Subcutaneous abdominal adipose tissue (tissue), 5 donors: Measurements from ENCODE around the gene GOLGA8O.
"Not testable (repeated sequence)": the region's sequence is repeated elsewhere in the genome, so short reads cannot be mapped to it uniquely, and the experiment has no call there.

Source experiments
- H3K27ac ChIP-seq: one replicate; pipeline ENCODE4 v1.7.0; 2013; ENCODE audit warnings: low read depth, mild to moderate bottlenecking, inconsistent platforms, low read length, moderate library complexity
- H3K27me3 ChIP-seq, 5 donors: one replicate each; pipeline ENCODE4 v1.7.0; 2013; ENCODE audit warnings: low read length in 5 of 5, inconsistent platforms in 1 of 5; ENCODE audit not compliant: control insufficient read depth in 5 of 5, insufficient read depth in 4 of 5
- H3K36me3 ChIP-seq, 5 donors: one replicate each; pipeline ENCODE4 v1.7.0; 2013; ENCODE audit warnings: low read length in 5 of 5; ENCODE audit not compliant: control insufficient read depth in 5 of 5, insufficient read depth in 5 of 5
- H3K4me1 ChIP-seq, 5 donors: one replicate each; pipeline ENCODE4 v1.7.0; 2013; ENCODE audit warnings: low read length in 5 of 5, mild to moderate bottlenecking in 3 of 5, moderate library complexity in 1 of 5; ENCODE audit not compliant: control insufficient read depth in 5 of 5, insufficient read depth in 5 of 5
- H3K4me3 ChIP-seq, 5 donors: one replicate each; pipeline ENCODE4 v1.7.0; 2013; ENCODE audit warnings: low read length in 5 of 5, low read depth in 1 of 5
- H3K9ac ChIP-seq, 5 donors: one replicate each; pipeline ENCODE4 v1.7.0; 2013; ENCODE audit warnings: low read length in 5 of 5, mild to moderate bottlenecking in 4 of 5, moderate library complexity in 3 of 5
- H3K9me3 ChIP-seq, 5 donors: one replicate each; pipeline ENCODE4 v1.7.0; 2013; ENCODE audit warnings: low read length in 5 of 5; ENCODE audit not compliant: control insufficient read depth in 5 of 5
- donor health status: healthy.
- donor health status: healthy.
- donor health status: healthy.
- donor health status: healthy.
- donor health status: healthy.

The GOLGA8O gene

DNA sequence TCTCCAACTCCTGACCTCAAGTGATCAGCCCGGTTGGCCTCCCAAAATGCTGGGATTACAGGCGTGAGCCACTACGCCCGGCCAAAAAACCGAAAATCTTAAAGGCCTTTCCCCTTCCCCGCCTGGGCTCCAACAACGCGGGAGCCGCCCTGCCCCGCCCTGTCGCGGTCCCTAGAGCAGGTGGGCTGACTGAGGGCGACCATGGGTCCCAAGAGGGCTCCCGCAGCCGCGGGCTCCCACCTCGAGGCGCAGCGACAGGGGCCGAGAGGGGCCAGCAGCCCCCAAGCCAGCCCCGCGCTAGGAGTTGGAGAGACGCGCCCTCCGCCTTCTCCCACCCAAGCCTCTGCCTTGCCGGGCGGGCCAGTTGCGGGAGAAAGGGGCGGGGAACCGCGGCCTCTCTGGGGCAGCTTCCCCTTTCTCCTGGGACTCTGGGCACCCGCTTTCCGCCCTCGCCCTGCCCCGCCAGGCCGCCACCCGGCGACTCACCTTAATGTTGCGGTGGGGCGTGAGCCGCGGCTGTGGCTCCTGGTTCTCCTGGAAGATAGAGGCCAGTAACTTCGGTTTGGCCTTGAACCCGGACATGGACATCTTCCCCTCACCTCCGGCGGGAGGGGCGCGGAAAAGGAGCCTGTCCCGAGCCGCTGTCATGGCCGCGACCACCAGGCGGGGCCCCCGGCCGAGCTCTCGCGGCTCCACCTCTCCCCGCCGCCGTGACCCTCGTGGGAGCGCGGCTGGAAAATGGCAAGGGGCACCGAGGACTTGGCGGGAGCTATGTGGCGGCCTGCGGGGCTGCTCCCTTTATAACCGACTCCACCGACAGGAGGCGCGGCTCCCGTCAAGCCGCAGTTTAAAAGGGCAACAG lies 21.1 kb downstream of the GOLGA8O start:
- H3K27ac ChIP-seq, H3K9ac ChIP-seq, H3K9me3 ChIP-seq, H3K4me1 ChIP-seq, H3K36me3 ChIP-seq, H3K27me3 ChIP-seq, H3K4me3 ChIP-seq: not testable (repeated sequence)

DNA sequence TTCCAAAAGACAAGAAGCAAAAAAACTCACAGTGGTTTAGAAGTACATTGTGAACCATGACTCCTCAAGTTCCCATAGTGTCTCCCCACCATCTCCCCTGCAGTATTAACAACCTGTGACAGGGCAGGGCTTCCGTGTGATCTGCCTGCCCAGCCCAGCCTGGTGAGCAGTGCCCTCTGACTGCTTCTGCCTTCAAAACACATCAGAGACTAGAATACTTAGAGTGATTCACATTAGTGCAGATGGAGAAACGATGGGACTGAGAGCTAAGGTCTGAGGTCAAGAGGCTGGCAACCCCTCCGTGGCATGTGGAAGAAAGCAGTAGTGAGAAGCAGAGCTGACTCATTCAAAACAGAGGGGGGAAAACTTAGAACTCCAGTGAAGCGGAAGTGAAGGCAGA lies 27.8 kb downstream of the GOLGA8O start:
- H3K36me3 ChIP-seq, H3K9me3 ChIP-seq, H3K27ac ChIP-seq, H3K4me1 ChIP-seq, H3K9ac ChIP-seq, H3K4me3 ChIP-seq, H3K27me3 ChIP-seq: not testable (repeated sequence)

DNA sequence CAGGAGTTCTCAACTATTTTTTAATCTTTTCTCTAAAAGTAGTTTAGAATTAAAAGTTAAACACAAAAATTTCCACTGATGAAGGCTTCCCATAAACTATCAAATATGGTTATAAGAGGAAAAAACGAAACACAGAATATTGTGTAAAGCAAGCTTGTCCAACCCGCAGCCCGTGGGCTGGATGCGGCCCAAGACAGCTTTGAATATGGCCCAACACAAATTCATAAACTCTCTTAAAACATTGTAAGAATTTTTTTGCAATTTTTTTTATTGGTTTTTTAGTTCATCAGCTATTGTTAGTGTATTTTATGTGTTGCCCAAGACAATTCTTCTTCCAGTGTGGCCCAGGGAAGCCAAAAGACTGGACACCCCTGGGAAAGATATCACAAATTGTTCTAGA lies 28.9 kb downstream of the GOLGA8O start:
- not testable (repeated sequence) for H3K27ac ChIP-seq

DNA sequence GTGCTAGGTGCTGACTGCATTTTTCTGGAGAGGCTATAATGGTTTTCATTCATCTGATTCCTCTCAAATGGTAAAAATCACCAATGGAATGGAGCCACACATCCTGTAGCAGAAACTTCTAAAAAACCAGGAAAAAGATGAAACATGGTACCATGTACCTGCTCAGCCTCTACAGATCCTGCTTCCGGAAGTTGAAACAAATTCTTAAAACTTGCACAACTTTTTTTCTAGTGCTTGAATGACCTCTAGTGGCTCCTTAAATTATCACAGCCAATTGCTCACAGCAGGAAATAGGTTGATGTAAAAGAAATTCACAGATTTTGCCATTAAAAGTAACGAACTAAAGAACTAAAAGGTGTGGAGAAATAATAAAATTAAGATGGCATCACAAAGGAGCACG lies 47.5 kb downstream of the GOLGA8O start:
- not testable (repeated sequence) for H3K27me3 ChIP-seq, H3K27ac ChIP-seq, H3K36me3 ChIP-seq, H3K4me3 ChIP-seq, H3K9ac ChIP-seq, H3K4me1 ChIP-seq, H3K9me3 ChIP-seq

More for the DNA sequence above, 28.9 kb downstream of the GOLGA8O start:
- not testable (repeated sequence) for H3K27me3 ChIP-seq, H3K9ac ChIP-seq, H3K9me3 ChIP-seq, H3K4me3 ChIP-seq, H3K4me1 ChIP-seq, H3K36me3 ChIP-seq

DNA sequence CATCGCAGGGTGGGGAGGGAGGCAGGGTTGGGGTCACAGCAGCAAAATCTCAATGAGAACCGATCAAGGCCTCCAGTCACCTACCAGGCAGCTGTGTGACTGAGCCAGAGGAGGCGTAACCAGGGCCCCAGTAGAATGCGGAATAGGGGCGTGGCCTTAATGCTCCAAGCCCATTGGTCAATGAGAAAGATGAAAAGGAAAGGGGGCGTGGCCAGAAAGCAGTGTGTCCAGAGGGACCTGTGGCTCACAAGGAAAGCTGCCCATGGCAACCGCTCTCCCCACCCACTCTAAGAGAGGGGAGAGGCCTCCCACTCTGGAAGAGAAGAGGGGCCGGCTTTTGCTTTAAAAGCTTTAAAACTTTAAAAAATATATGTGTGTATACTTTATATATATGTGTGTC lies 52.2 kb downstream of the GOLGA8O start, which contains the start of gene GOLGA8K:
TSS of gene GOLGA8K (minus strand) at position 101 of the 400 bp plus-strand sequence. CDS start at position 3, 98 bp downstream.
- H3K4me1 ChIP-seq, H3K36me3 ChIP-seq, H3K27me3 ChIP-seq, H3K27ac ChIP-seq, H3K9me3 ChIP-seq, H3K9ac ChIP-seq, H3K4me3 ChIP-seq: not testable (repeated sequence)

DNA sequence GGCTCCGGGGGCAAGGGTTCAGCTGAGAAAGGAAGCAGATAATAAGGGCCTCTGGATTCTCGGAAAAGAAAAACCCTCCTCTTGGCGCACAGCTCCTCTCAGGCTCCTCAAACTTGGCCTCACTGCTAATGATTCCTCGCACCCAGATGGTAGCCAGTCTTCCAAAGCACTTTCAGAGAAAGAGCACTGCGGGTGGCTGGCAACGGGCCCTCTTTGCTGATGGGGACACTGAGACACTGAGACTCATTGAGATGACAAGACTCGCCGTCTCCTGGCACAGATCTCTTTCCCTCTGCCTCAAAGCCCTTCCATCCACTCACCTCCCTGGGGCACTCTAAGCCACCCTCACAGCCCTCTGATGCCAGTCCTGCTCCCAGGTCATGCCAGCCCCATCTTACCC lies 58.9 kb downstream of the GOLGA8O start:
- H3K4me3 ChIP-seq, H3K9ac ChIP-seq, H3K9me3 ChIP-seq, H3K4me1 ChIP-seq, H3K27me3 ChIP-seq, H3K27ac ChIP-seq, H3K36me3 ChIP-seq: not testable (repeated sequence)
